Inflammatory macrophage treated with lipopolysaccharide for 4 hours (primary cell): ENCODE measurements around the gene TVP23C.

Experiments used
- DNase-seq: peaks from one replicate; pipeline ENCODE4 v3.0.0-alpha.2; 2020

Gene TVP23C

DNA sequence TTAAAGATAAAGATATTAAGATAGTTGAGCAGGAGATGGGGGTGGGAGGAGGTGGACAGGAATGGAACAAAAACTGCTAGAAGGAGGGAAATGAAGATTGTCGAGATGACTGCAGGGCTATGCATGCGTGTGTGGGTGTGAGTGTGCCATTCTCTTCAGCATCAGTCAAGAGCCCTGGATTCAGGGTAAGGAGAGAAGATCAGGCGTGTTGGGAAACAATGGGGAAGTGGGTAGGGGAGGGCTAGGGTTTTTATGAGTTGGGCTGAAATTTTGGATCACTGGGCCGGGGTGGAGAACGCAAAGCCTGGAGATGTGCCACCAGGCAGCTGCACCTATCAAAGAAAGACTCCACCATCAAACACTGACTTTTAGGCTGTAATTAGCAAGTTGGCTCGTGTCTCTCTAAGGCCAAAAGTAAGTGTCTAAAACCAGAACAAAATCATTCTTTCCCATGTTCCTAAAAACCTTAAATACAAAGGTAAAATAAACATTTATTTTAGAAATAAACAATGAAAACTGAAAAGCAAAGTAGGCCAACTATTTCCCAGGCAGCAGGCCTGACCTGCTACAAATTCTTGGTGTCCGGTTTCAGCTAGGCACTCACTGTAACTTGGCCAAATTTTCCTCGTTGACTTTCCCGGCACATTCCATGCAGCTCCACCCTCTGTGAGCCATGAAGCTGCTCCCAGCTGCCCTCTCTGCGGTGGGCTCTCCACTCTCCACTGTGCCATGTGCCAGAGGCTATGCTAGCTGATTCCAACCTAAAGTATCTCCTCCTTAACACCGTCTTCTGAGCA, 100.1 kb downstream of the TVP23C start:
- DNase-seq: no peak

DNA sequence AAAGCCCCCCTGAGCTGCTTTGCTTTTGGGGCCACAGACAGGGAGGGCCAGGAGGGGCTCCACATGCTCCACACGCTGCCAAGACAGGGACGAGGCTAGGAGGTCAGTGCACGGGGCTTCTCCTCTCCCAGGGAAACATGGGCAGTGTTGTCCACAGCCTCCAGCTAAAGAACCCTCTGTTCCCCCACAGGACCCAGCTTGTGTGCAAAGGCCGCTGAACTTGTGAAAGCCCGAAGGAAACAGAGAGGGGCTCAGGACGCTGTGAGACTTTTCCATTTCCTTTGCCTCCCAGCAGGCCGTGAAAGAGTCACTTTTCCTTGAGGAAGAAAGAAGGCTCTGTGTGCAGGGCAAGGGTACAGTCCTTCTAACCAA, 105.6 kb downstream of the TVP23C start:
- DNase-seq: no peak

DNA sequence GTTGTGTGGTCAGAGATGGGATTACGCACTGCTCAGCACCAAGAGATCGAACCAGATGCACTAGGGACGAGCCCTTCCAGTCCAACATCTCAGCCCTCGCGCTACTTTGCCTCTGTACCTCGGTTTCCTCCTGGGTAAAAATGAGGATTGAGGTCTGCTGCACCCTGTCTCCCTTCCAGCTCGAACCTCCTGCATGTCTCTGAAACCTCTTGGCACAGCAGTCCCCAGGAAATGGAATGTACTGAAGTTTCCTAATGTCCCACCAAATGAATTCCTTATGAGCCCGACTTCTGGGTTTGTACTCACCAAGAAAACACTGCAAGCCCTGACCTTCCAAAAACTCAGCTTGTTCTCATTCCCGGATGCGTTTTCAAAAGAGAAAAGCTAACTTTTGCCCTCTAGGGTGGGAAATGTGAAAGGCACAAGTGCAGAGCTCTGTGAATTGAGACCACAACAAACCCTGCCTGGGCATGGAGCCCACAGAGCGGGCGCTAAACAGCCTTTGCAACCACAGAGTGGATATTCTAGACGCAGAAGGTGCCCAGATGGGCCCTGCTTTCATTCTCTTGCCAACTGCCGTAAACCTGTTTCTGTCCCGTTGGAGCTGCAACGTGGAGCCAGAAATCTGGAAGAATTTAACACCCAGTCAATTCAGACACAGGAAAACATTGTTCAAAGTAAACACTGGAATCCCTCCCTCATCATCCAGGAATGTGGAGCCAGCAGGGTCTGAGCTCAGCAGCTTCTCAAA, 106.1 kb downstream of the TVP23C start:
- no peak for DNase-seq

DNA sequence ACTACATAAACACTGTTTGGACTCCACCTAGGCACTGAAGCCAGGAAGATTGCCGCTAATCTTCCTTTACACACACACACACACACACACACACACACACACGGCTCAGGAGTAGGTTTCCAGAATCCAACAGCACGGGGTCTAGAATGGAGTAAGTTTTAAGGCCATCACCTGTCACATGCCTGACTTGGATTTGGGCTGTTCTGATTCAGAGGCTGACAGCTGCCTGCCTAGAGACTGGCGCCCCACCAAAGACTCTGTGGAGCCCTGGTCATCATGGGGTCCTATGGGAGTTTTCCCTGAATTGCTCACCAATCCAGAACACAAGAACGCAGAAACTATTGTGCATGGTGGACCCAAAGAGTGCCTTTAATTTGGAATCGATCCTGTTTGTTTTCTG, 106.8 kb downstream of the TVP23C start:
- DNase-seq: no peak

DNA sequence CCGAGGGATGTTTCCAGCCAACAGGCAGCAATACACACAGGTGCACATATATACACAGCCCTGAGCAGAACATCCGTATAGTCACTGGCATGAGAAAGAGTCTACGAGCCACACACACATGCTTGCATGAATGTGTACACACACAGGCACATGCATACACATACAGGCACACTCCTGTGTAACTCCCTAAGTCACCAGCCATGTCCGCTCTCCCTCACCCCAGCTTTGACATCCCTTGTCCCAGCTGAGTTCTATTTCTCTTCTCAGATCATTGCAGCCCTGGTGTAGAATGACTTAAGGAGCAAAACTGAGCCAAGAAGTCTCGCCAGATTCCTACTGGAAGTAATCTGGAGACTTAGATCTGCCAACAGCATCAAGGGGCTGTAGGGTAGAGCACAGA, 108.9 kb downstream of the TVP23C start:
- no peak for DNase-seq

DNA sequence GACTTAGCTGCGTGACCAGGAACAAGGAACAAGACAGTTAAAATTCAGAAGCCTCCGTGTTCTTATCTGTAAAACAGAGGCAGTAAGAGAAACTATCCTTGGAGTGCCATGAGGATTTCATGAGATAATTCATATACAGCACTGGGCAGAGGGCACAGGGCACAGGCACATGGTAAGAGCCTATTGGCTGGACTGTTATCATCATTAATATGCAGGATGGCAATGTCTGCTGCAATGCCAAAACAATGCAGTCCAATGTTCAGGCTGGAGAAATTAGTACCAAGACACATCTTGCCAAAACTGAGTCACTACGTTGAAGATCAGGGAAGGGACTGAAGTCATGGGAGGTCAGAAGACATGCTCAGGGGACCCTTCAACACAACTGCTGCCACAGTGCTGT, 109.5 kb downstream of the TVP23C start:
- no peak for DNase-seq

DNA sequence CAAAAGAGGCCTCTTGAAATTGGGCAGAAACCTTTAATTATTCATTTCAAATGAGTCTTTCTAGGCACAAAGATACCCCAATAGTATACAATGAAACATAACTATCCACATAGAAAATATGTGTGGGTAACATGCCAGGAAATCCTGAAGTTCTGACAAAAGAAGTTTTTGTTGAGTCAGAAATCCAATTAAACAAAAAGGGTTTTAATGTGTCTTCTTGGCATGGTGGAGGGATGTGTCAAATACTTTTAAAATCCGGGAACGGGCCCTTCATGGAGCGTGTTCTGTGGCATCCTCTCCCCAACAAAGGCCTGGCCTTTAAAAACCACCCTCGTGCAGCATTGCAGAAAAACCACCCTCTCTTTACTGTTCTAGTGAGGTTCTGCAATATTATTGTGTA, 110.0 kb downstream of the TVP23C start:
- no peak for DNase-seq

DNA sequence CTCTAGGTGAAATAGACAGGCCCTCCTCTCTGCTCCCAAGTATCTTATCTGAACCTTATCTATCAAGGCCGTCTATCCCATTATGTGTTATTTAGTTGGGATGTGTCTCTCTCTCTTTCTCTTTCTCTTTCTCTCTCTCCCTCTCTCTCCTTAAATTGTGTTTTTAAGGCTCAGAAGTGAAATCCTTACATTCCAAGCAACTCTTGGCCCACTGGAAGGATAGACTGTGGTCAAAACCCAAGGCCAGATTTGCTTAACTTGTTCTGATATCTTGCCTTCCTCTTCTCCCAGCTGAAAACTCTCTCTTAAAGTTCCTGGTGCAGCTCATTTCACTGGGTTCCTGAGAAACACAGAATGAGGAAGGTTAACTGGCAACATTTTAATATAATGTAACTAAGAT, 110.5 kb downstream of the TVP23C start:
- DNase-seq: no peak
